Sigmoid colon (tissue), 7 donors: ENCODE measurements around the gene RILP. TPM values are rescaled to one million over a fixed set of nuclear protein-coding genes. Genes with fewer than 3 reads are reported as not detected.
"Not testable (repeated sequence)": the region's sequence is repeated elsewhere in the genome, so short reads cannot be mapped to it uniquely, and the experiment has no call there.

Experiments used
- DNase-seq: peaks from one replicate; pipeline ENCODE4 v3.0.0-alpha.2; 2019
- H3K27ac ChIP-seq, 4 donors: fragments of 200-600 bp; sonication (generic); one replicate each; pipeline ENCODE4 v1.5.1; 2016 to 2019; ENCODE audit warnings: mild to moderate bottlenecking in 1 of 4
- H3K27me3 ChIP-seq, 3 donors: fragments of 200-600 bp; sonication (generic); one replicate each; pipeline ENCODE4 v1.5.1; 2019; ENCODE audit warnings: mild to moderate bottlenecking in 1 of 3
- H3K36me3 ChIP-seq, 4 donors: fragments of 200-600 bp; sonication (generic); one replicate each; pipeline ENCODE4 v1.5.1; 2016 to 2019
- H3K4me1 ChIP-seq, 4 donors: fragments of 200-600 bp; sonication (generic); one replicate each; pipeline ENCODE4 v1.5.1; 2017 to 2019
- H3K4me3 ChIP-seq, 4 donors: fragments of 200-600 bp; sonication (generic); one replicate each; pipeline ENCODE4 v1.5.1; 2017 to 2019; ENCODE audit warnings: mild to moderate bottlenecking in 2 of 4, moderate library complexity in 1 of 4
- H3K9me3 ChIP-seq, 4 donors: fragments of 200-600 bp in 3 of 4; sonication (generic) in 3 of 4; one replicate each; pipeline versions ENCODE4 v1.5.1 to v1.6.1; 2013 to 2019
- CTCF ChIP-seq, 4 experiments: fragments of 450-650 bp in 3 of 4; fragments of 200-600 bp in 1 of 4; IDR thresholded peaks; one replicate each; pipeline ENCODE4 v1.5.1; 2016 to 2019; ENCODE audit warnings: antibody characterized with exemption in 4 of 4, mild to moderate bottlenecking in 3 of 4, moderate library complexity in 2 of 4
- EP300 ChIP-seq, 4 donors: sonication (generic); formaldehyde crosslinking; IDR thresholded peaks; one replicate each; pipeline ENCODE4 v1.6.1; 2017; ENCODE audit warnings: antibody characterized with exemption in 4 of 4
- POLR2A ChIP-seq, 2 donors: fragments of 450-650 bp; IDR thresholded peaks; one replicate each; pipeline ENCODE4 v1.6.1; 2016; ENCODE audit warnings: antibody characterized with exemption in 2 of 2, mild to moderate bottlenecking in 2 of 2, moderate library complexity in 2 of 2
- POLR2AphosphoS5 ChIP-seq, 4 donors: sonication (generic); formaldehyde crosslinking; IDR thresholded peaks; one replicate each; pipeline ENCODE4 v1.6.1; 2017; ENCODE audit warnings: antibody characterized with exemption in 4 of 4
- WGBS, 2 donors: extraction: QIAGEN DNeasy Blood & Tissue Kit; methylation state at CpG; one replicate each; pipeline ENCODE4 v1.1.7; 2013; 5-methylcytosine and 5-hydroxymethylcytosine counted together
- intact Hi-C: fragments of 100-400 bp; cut with DNase I; formaldehyde crosslinking; loops from one replicate; pipeline ENCODE4 v1.15.1; 2023
- polyA plus RNA-seq, 3 donors: library from polyadenylated mRNA; stranded (reverse); fragments of 200-250 nt; gene quantifications; one replicate each; pipeline ENCODE4 v1.2.3, GENCODE V29; 2013
- total RNA-seq, 4 donors: library from RNA; depleted of rRNA; stranded (reverse); fragments of >200 nt; gene quantifications; one replicate each; pipeline ENCODE4 v1.1.0, GENCODE V29; 2016
- donor health status: healthy with polysubstance abuse.
- donor health status: Bipolar disorder and iron deficiency.
- donor health status: healthy.

Gene RILP
- total and polyA plus RNA-seq, 7 donors: 13.6 to 40.5 (median 28.5) TPM

- Histone ChIP-seq H3K4me3 (no peak overlapping the region), H3K27me3 (no peaks in the 10 kb centered on the region), H3K9me3 (no peaks in the 10 kb centered on the region), H3K36me3 (peaks cover 87 to 100% (median 97%) of the 10 kb centered on the region in 4 donors), H3K4me1 (no peaks in the 10 kb centered on the region), H3K27ac (no peak overlapping the region)
- TF ChIP-seq POLR2A (IDR thresholded peaks at IDR 0.05): no peak
- no peak for TF ChIP-seq EP300 (IDR thresholded peaks at IDR 0.05)
- TF ChIP-seq CTCF (IDR thresholded peaks at IDR 0.05): no peak
- TF ChIP-seq POLR2AphosphoS5 (IDR thresholded peaks at IDR 0.05): no peak
- intact Hi-C loops: no loop called here
- no peak for DNase-seq
- 92 to 97% methylated on average over 13 of the region's 13 CpGs for WGBS, 2 donors
Measured at GRCh38 chr17:1676401-1676800, 26.7 kb upstream of the RILP start.

DNA sequence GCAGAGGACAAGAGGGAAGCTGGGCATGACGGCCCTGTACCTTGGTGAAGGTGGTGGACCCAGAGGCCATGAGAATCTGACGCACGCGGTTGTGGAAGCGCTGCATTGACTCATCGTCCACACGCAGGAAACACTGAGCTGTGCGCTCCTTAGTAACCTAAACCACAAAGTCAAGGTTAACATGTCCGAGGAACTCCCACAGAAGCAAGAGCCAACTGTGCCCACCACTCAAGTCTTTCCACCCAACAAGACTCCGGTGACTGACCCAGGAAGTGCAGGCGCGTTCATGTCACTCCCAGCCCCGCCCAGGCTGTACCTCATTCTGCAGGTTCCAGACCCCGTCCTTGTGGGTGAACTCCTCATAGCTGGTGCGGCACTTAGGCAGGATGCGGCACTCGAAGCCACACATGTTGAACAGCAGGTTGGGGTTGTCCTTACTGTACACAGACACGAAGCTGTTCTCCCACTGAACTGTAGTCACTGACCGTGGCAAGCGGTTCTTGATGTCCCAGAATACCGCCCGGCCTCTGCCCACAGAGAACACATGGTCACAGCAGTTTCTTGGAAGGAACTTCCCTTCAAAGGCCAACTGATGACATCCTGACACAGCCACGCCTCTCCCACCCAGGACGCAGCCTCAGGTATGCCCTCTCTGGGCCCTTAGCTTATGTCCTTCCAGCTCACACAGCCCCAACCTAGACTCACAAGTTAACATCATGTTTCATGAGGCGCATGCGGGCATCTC is 23.5 kb upstream of the RILP start:
- peaks cover 73 to 97% (median 85%) of the 10 kb centered on the region in 4 donors for H3K36me3 ChIP-seq
- peaks cover 0 to 19% (median 14%) of the 10 kb centered on the region in 4 donors for H3K4me1 ChIP-seq
- TF ChIP-seq POLR2AphosphoS5 (IDR thresholded peaks at IDR 0.05) (no peak), EP300 (IDR thresholded peaks at IDR 0.05) (no peak), CTCF (IDR thresholded peaks at IDR 0.05) (no peak), POLR2A (IDR thresholded peaks at IDR 0.05) (no peak)
- WGBS, 2 donors: 90 to 94% methylated on average over 26 of the region's 26 CpGs
- H3K4me3 ChIP-seq: no peak overlapping the region
- H3K27me3 ChIP-seq: no peaks in the 10 kb centered on the region
- no peak overlapping the region for H3K27ac ChIP-seq
- DNase-seq: peak; percentile 67
- H3K9me3 ChIP-seq: no peaks in the 10 kb centered on the region
- intact Hi-C loops: no loop called here

- H3K9me3 ChIP-seq, intact Hi-C loops, H3K27ac ChIP-seq: not testable (repeated sequence)
Measured at GRCh38 chr17:1663934-1664333, 14.3 kb upstream of the RILP start.

DNA sequence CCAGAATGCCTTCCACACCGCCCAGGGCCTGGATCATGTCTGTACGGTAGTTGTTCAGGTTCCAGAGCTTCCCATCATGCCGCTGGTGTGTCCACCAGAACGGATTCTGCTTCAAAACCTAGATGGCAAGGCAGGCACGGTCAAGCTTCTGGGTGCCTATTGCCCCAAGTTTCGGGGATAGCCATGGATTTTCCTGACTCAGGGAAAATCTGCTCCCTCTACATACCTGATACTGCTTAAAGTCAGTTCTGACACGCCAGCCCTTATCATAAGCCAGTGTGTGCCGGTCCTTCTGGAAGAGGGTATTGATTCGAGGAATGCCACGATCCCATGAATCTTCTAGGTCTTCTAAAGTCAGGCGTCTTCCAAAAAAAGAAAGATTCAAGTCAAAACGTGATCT is 11.4 kb upstream of the RILP start:
- peaks cover 55 to 100% (median 81%) of the 10 kb centered on the region in 4 donors for H3K36me3 ChIP-seq
- no peak overlapping the region for H3K27ac ChIP-seq
- no peaks in the 10 kb centered on the region for H3K9me3 ChIP-seq
- H3K4me1 ChIP-seq: no peaks in the 10 kb centered on the region
- no peak for TF ChIP-seq POLR2A (IDR thresholded peaks at IDR 0.05)
- TF ChIP-seq EP300 (IDR thresholded peaks at IDR 0.05): no peak
- no peak for DNase-seq
- 95 to 97% methylated on average over 12 of the region's 12 CpGs for WGBS, 2 donors
- no peaks in the 10 kb centered on the region for H3K27me3 ChIP-seq
- H3K4me3 ChIP-seq: no peak overlapping the region
- intact Hi-C loops: no loop called here

More at GRCh38 chr17:1663934-1664333, 14.3 kb upstream of the RILP start:
- H3K4me3 ChIP-seq, H3K27me3 ChIP-seq, DNase-seq: not testable (repeated sequence)
- WGBS, 2 donors: 94 to 96% methylated on average over 5 of the region's 5 CpGs
- H3K4me1 ChIP-seq: peaks cover 0 to 12% (median 1%) of the 10 kb centered on the region in 4 donors
- peaks cover 34 to 96% (median 56%) of the 10 kb centered on the region in 4 donors for H3K36me3 ChIP-seq

DNA sequence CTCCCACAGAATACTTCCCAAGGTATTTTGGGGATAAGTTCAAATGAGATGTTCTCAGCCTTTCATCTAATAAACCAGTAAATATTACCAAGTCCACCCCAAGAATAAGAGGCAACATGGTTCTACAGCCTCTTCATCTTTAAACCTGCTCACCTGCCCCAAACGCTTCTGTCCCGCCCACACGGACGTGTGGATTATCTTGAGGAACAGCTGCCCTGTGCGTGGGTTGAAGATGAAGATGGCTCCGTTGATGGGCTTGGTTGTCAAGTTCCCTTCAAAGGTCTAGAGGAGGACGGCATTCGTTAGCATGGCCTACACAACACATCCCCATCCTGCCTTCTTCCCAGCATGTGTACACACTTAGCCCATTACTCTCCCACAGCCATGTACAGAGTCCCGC is 8.4 kb upstream of the RILP start:
- WGBS, 2 donors: 93 to 95% methylated on average over 9 of the region's 9 CpGs
- intact Hi-C loops: no loop called here
- TF ChIP-seq POLR2AphosphoS5 (IDR thresholded peaks at IDR 0.05): no peak
- no peak for TF ChIP-seq POLR2A (IDR thresholded peaks at IDR 0.05)
- TF ChIP-seq CTCF (IDR thresholded peaks at IDR 0.05): no peak
- TF ChIP-seq EP300 (IDR thresholded peaks at IDR 0.05): no peak
- peaks cover 81 to 100% (median 97%) of the 10 kb centered on the region in 4 donors for H3K36me3 ChIP-seq
- H3K4me1 ChIP-seq: no peaks in the 10 kb centered on the region
- H3K27ac ChIP-seq: no peak overlapping the region
- DNase-seq: no peak
- no peaks in the 10 kb centered on the region for H3K27me3 ChIP-seq
- no peak overlapping the region for H3K4me3 ChIP-seq
- no peaks in the 10 kb centered on the region for H3K9me3 ChIP-seq
